Lung microvascular endothelial cell (primary cell): ENCODE results near the gene SIGLEC6. TPM values are rescaled to one million over a fixed set of nuclear protein-coding genes. Genes with fewer than 3 reads are reported as not detected.

Experiments
- DNase-seq, 2 donors: peaks; one replicate each; pipeline versions ENCODE4 v3.0.0 to v3.0.0-alpha.2; 2010; ENCODE audit warnings: low read depth in 2 of 2
- total RNA-seq: library from RNA; depleted of rRNA; stranded (reverse); fragments of >200 nt; gene quantifications from 2 replicates; pipeline ENCODE4 v1.2.1, GENCODE V29; 2014

The SIGLEC6 gene
- total RNA-seq, 1 donor from 2014 or later, result not detected

DNA sequence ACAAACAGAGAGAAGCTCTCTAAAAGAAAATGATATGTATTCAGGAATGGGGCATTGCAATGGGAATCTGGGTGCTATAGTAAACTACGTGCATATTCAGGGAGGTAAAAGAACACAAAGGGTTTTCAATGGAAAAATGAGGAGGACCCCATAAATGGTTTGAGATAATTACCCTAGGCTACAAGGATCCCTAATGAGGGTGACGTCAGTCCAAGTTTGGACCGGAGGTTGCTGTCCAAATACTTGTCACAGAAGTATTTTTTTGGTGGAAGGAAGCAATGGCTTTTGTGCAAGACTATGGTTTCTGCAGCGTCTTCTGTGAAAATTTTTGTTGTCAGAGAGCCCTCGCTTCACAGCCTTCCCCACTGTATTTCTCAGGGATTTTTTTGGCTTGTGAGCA, 54.1 kb downstream of the SIGLEC6 start:
- DNase-seq, result no peak

DNA sequence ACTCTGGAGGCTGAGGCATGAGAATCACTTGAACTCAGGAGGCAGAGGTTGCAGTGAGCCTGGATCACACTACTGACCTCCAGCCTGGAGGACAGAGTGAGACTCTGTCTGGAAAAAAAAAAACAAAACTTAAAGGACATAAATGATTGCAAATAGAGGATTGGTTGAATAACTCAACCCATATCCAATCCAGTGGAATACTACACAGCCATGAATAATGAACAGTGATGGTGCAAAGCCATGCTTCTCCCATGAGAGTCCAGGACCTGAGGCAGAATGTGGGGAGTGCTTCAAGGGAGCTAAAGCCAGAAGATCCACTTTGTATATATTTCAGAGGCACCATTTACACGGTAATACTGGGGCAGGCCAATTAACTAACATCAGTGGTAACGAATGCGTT, 55.3 kb downstream of the SIGLEC6 start:
- no peak for DNase-seq

DNA sequence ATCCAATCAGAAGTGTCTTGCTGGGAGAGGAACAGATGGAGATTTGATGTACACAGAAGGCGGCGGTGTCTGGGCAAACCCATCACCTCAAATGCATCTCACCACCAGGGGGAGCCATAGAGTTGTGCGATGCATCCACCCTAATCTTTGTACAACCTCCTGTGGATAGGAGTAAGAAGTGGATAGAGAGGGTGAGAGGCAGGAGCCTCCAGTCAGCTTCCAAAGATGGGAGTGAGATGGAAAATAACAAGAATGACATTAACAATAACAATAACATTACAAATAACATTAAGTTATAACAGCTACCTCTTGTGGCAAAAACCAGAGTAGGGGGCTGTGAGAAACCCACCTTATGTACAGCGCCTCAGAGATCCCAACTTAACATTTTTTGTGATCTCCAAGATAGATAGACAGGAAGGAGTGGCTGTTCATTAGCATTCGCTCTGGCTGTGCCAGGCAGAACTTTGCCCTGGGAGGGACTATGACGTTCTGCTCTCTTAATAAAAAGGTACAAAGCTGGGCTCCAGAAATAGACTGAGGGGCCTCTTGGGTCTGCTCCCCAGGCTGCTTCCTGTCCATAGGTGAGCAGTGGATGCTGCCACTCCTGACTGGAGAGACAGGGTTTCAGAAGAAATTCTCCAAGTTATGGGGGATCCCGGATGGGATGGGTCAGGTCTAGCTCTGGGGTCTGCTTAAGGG, 58.3 kb downstream of the SIGLEC6 start:
- peak; percentile 65 to 74 for DNase-seq

DNA sequence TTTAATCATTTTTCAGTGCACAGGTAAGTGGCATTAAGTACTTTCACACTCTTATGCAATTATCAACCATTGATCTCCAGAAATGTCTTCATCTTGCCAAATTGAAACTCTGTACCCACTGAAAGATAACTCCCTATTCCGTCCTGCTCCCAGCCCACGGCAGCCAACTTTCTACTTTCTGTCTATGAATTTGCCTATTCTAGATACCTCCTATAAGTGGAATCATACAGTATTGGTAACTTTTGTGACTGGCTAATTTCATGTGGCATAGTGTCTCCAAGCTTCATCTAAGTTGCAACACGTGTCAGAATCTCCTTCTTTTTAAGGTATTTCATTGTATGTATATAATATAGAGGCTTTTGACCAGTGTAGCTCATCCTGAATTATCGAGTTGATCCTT, 58.9 kb downstream of the SIGLEC6 start:
- no peak for DNase-seq

DNA sequence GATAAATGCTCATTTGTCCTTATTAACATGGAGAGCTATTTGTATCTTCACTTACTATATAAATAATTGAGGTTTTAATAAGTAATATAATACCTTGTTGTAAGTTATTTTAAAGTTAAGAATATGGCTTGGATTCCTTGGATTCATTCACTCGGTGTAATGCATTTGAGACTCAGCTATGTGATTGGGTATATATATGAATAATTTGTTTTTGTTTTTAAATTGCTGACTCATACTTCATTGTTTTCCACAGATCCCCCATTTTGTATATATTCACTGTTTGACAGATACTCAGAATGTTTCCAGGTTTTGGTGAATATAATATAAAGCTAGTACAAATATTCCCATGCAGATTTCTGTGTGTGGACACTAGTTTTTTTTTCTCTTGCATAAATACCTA, 59.9 kb downstream of the SIGLEC6 start:
- no peak for DNase-seq

DNA sequence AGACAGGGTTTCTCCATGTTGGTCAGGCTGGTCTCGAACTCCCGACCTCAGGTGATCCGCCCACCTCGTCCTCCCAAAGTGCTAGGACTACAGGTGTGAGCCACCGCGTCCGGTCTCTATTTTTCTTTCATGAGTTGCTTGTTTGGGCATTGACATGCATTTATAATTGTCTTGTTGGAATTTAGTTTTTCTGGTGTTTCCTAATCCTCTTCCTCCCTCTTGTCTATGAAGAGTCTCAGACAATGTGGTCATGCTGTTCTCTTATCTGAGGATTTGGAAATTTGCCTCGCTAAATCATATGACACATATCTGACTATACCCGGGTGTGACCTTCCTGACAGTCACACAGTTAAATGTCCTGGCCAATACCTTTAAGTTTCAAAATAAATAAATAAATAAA, 60.5 kb downstream of the SIGLEC6 start:
- DNase-seq, result no peak

DNA sequence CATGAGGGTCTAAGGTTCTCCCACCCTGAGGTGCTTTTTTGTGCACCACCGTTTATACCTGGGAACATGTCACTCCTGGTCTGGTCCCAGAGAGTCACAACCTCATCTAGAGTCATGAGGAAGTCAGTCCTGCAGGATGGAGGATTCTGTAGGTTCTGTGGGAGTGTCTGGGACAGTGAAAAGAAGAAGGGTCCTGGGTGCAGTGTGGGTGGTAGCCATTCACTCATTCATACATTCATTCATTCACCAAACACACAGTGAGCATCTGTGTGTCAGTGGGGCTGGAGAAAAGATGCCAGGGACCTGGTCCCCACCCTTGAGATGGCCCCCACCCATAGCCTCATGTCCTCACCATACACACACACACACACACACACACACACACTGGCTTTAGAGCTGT, 61.8 kb downstream of the SIGLEC6 start:
- no peak for DNase-seq

DNA sequence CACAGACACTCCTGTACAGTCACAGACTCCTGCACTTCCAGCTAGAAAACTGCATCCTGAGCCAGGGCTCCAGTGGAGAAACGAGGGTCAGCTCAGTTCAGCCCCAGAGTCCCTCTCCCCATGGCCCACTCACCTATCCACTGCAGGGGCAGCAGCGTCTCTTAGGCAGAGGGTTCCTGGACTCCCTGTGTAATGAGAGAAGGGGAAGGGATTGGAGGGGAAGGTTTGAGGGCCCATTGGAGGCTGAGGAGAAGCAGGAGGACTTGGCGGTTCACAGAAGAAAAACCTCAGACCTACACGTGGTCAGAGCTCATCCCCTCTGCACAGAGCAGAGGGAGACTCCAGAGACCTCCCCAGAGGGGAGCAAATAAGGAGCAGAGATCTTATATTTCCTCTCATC, 62.3 kb downstream of the SIGLEC6 start:
- no peak for DNase-seq

DNA sequence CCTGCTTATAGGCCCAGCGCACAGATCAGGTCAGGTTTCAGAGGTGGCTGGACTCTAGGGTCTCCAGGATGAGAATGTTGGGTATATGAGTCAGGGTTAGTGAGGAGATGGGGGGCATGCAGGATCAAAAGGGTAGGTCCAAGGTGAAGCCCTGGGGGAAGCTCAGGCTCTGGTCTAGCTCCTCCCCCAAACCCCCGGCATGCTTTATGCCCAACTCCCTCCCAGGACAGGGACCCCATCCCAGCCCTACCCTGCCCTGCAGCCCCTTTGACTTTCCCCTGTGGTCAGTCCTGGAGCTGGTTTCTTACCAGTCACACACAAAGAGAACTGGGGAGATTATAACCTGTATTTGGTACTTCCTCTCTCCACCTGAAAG, 62.9 kb downstream of the SIGLEC6 start:
- DNase-seq, result no peak

DNA sequence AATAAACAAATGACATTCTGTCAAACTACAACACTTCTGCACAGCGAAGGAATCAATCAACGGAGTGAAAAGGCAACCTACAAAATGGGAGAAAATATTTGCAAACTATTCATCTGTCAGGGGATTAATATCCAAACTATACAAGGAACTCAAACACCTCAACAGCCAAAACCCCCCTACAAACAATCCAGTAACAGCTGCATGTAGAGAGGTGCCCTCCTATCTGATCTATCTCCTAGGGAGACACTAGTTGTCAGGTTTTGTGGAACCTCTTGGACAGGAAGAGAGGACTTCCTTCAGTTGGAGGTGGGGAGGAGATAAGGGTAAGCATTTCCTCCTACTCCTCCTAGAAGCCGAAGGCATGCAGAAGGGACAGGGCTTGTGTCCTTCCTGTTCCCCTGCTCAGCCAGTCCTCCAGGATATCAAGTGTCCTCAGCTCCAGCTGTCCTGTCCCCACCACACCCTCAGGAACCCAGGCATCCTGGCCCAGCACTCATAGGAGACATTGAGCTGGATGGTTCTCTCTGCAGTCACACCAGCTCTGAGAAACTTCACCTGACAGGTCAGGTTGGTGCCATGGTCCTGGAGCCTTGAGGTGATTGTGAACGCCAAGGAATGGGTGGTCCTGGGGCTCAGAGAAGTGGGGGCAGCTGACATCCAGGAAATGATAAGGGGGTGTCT, 63.5 kb downstream of the SIGLEC6 start:
- DNase-seq, result no peak

Other genes with a start within 250 kb of the SIGLEC6 start
- gene IGLON5, start 220.0 kb downstream of the SIGLEC6 start, total RNA-seq, result not detected in 2 replicates
- under 0.01 TPM in 2 replicates for gene VSIG10L, start 189.5 kb downstream of the SIGLEC6 start, total RNA-seq
- gene ETFB, start 165.3 kb downstream of the SIGLEC6 start, total RNA-seq, result 71.7 and 82.9 TPM in 2 replicates
- not detected in 2 replicates for gene CLDND2, start 162.7 kb downstream of the SIGLEC6 start, total RNA-seq
- not detected in 2 replicates for gene NKG7, start 159.0 kb downstream of the SIGLEC6 start, total RNA-seq
- not detected in 2 replicates for gene LIM2, start 143.7 kb downstream of the SIGLEC6 start, total RNA-seq
- gene C19orf84, start 141.1 kb downstream of the SIGLEC6 start, total RNA-seq, result not detected in 2 replicates
- not detected in 2 replicates for gene SIGLEC10, start 114.0 kb downstream of the SIGLEC6 start, total RNA-seq
- gene SIGLEC8, start 73.2 kb downstream of the SIGLEC6 start, total RNA-seq, result not detected in 2 replicates
- not detected in 2 replicates for gene CEACAM18, start 53.1 kb downstream of the SIGLEC6 start, total RNA-seq
- not detected in 2 replicates for gene SIGLEC12, start 29.9 kb downstream of the SIGLEC6 start, total RNA-seq
- 2.4 and 3.4 TPM in 2 replicates for gene ZNF175, start 39.6 kb upstream of the SIGLEC6 start, total RNA-seq
- gene SIGLEC5, start 98.7 kb upstream of the SIGLEC6 start, total RNA-seq, result not detected in 2 replicates
- not detected in 2 replicates for gene SIGLEC14, start 115.2 kb upstream of the SIGLEC6 start, total RNA-seq
- gene SPACA6, start 161.7 kb upstream of the SIGLEC6 start, total RNA-seq, result 3.9 and 7.7 TPM in 2 replicates
- gene HAS1, start 192.3 kb upstream of the SIGLEC6 start, total RNA-seq, result 0.20 and 0.22 TPM in 2 replicates
- not detected in 2 replicates for gene FPR1, start 220.2 kb upstream of the SIGLEC6 start, total RNA-seq
- not detected in 2 replicates for gene FPR2, start 229.5 kb upstream of the SIGLEC6 start, total RNA-seq